Measurements from ENCODE around the gene MAML3.

GRCh38 chr4:140138428-140138827 is 15.6 kb downstream of the MAML3 start:
- TF ChIP-seq POLR2AphosphoS5 (IDR thresholded peaks at IDR 0.05; ENCODE audit: low read depth, low read length): no peak
- no peak for TF ChIP-seq POLR2A (IDR thresholded peaks at IDR 0.05; ENCODE audit: low read depth, low read length)
- TF ChIP-seq TAF1 (IDR thresholded peaks at IDR 0.05; ENCODE audit: low read depth, low read length): no peak
- no peak for TF ChIP-seq POU2F2 (IDR thresholded peaks at IDR 0.05; ENCODE audit: low read depth, low read length)
- TF ChIP-seq SPI1 (IDR thresholded peaks at IDR 0.05; ENCODE audit: low read depth, low read length): no peak

Measured in GM12891 (cell line).